Measurements from ENCODE around the gene CALM1.

DNA sequence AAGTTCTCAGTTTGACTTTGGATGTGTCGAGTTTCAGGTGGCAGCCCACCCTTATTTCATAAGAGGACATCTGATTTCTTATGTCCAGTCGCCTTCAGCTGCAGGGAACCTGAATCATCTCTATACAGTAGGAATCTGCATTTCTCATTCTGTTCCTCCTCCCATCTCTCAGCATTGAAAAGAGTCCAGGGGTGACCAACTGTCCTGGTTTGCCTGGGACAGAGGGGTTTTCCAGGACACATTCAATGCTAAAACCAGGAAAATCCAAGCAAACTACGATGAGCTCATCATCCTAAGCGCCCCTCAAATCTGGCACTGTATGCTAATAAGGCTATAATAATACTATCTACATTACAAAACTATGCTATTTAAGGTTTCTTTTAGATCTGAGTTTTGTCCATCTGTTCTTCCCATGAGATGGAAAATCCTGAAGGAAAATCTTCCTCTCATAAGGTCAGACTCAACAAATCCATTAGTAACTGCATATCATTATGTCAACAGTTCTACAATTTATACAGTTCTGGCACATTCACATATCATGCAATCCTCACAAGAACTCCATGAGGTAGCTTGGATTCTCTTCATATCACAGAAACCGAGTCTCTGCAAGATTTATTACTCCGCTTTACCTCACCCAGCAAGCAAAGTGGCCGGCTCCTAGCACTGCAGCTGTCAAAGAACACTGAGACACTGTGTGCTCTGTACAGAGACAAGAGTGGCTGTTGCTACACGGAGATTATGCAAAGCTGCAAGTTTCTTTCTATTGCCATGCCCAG is 15.6 kb upstream of the CALM1 start:
- no peak for TF ChIP-seq ZNF232 (CRISPR knock-in tag; IDR thresholded peaks at IDR 0.05)
- no peak for TF ChIP-seq CREB1 (CRISPR knock-in tag; IDR thresholded peaks at IDR 0.05)
- TF ChIP-seq, protein P1, sequence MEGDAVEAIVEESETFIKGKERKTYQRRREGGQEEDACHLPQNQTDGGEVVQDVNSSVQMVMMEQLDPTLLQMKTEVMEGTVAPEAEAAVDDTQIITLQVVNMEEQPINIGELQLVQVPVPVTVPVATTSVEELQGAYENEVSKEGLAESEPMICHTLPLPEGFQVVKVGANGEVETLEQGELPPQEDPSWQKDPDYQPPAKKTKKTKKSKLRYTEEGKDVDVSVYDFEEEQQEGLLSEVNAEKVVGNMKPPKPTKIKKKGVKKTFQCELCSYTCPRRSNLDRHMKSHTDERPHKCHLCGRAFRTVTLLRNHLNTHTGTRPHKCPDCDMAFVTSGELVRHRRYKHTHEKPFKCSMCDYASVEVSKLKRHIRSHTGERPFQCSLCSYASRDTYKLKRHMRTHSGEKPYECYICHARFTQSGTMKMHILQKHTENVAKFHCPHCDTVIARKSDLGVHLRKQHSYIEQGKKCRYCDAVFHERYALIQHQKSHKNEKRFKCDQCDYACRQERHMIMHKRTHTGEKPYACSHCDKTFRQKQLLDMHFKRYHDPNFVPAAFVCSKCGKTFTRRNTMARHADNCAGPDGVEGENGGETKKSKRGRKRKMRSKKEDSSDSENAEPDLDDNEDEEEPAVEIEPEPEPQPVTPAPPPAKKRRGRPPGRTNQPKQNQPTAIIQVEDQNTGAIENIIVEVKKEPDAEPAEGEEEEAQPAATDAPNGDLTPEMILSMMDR (IDR thresholded peaks at IDR 0.05): no peak
- TF ChIP-seq IRF2 (CRISPR knock-in tag; IDR thresholded peaks at IDR 0.05; ENCODE audit: borderline replicate concordance, low read depth): no peak
- no peak for TF ChIP-seq RELA (CRISPR knock-in tag; IDR thresholded peaks at IDR 0.05; ENCODE audit: borderline replicate concordance)
- TF ChIP-seq, protein P2, sequence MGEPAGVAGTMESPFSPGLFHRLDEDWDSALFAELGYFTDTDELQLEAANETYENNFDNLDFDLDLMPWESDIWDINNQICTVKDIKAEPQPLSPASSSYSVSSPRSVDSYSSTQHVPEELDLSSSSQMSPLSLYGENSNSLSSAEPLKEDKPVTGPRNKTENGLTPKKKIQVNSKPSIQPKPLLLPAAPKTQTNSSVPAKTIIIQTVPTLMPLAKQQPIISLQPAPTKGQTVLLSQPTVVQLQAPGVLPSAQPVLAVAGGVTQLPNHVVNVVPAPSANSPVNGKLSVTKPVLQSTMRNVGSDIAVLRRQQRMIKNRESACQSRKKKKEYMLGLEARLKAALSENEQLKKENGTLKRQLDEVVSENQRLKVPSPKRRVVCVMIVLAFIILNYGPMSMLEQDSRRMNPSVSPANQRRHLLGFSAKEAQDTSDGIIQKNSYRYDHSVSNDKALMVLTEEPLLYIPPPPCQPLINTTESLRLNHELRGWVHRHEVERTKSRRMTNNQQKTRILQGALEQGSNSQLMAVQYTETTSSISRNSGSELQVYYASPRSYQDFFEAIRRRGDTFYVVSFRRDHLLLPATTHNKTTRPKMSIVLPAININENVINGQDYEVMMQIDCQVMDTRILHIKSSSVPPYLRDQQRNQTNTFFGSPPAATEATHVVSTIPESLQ (CRISPR knock-in tag; IDR thresholded peaks at IDR 0.05): no peak
- no peak for TF ChIP-seq ZNF121 (CRISPR knock-in tag; IDR thresholded peaks at IDR 0.05)
- no peak for TF ChIP-seq SMAD3 (CRISPR knock-in tag; IDR thresholded peaks at IDR 0.05; ENCODE audit: borderline replicate concordance)
